H1 (cell line): ENCODE results near the gene AP2B1.

Source experiments
- CBX5 ChIP-seq: fragments of 300-800, 300-1000 bp; sonication (generic); IDR thresholded peaks from 2 replicates; pipeline ENCODE4 v1.7.1; 2016; ENCODE audit warnings: antibody characterized with exemption, low read length, low read depth
- GABPA ChIP-seq: IDR thresholded peaks from 2 replicates; pipeline ENCODE4 v1.6.1; 2011; ENCODE audit warnings: mild to moderate bottlenecking, low read length, moderate library complexity, borderline replicate concordance; ENCODE audit not compliant: insufficient read depth
- HDAC6 ChIP-seq: IDR thresholded peaks from one replicate; pipeline ENCODE4 v1.7.1; 2012; ENCODE audit warnings: low read depth, mild to moderate bottlenecking, inconsistent platforms, low read length, moderate library complexity
- KDM5A ChIP-seq: fragments of 200-600 bp; IDR thresholded peaks from 2 replicates; pipeline ENCODE4 v1.7.1; 2012; ENCODE audit warnings: mild to moderate bottlenecking, low read length, inconsistent platforms, mixed read lengths
- TEAD4 ChIP-seq: IDR thresholded peaks from 2 replicates; pipeline ENCODE4 v1.6.1; 2012; ENCODE audit warnings: low read depth, low read length, inconsistent platforms, mixed read lengths
- ZNF274 ChIP-seq: IDR thresholded peaks from 2 replicates; pipeline ENCODE4 v1.7.0; 2012; ENCODE audit warnings: low read length, borderline replicate concordance; ENCODE audit errors: extremely low read depth
- TF ChIP-seq, protein P1 (sequence below): IDR thresholded peaks from 2 replicates; pipeline ENCODE4 v1.6.1; 2012; ENCODE audit warnings: inconsistent platforms
- TF ChIP-seq, protein P2 (sequence below): IDR thresholded peaks from 2 replicates; pipeline ENCODE4 v1.6.1; 2012; ENCODE audit warnings: inconsistent platforms

DNA sequence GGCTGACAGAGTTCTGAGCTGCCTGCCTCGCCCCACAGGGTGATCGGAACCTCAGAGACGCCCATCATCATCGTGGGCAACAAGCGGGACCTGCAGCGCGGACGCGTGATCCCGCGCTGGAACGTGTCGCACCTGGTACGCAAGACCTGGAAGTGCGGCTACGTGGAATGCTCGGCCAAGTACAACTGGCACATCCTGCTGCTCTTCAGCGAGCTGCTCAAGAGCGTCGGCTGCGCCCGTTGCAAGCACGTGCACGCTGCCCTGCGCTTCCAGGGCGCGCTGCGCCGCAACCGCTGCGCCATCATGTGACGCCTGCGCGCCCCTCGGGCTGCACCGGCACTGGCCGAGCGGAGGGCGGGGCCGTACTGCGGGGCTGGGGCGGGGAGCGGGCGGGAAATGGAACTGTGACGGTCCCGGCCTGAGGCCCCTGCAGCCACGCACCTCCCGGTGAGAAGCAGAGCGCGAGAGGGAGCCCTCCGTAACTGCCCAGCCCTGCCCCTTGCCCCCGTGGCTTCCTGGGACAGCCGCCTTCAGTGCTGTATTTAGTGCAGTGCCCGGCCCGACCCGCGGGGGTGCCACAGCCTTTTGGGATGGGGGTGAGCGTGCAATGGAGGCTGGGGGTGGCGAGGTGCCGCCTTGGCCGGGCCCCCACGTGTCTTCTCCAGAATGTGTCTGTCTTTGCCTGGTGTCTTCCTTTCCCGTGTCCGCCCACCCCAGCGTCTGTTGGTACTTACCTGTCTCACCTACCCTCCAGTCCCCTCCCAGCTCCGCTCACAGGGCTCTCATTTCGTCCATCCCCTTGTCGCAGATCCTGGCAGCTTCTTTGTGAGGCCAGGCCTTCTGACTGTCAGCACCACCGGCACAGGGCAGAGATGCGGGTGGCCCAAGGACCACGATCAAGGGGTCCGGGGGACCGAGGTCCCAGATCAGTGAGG lies 154.1 kb downstream of the AP2B1 start:
- TF ChIP-seq ZNF274 (no peak), KDM5A (no peak), CBX5 (no peak), GABPA (no peak), TEAD4 (peak; percentile 33; the same call in 1 of the 2 replicates), HDAC6 (no peak)
- TF ChIP-seq, protein P1, sequence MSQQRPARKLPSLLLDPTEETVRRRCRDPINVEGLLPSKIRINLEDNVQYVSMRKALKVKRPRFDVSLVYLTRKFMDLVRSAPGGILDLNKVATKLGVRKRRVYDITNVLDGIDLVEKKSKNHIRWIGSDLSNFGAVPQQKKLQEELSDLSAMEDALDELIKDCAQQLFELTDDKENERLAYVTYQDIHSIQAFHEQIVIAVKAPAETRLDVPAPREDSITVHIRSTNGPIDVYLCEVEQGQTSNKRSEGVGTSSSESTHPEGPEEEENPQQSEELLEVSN: peak; percentile 100
- TF ChIP-seq, protein P2, sequence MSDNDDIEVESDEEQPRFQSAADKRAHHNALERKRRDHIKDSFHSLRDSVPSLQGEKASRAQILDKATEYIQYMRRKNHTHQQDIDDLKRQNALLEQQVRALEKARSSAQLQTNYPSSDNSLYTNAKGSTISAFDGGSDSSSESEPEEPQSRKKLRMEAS: peak; percentile 100
